ENCODE data around the gene RTN4RL1.

GRCh38 chr17:1896243-1897104 is 128.7 kb downstream of the RTN4RL1 start:
- TF ChIP-seq CTCF (IDR thresholded peaks at IDR 0.05) (no peak), EP300 (IDR thresholded peaks at IDR 0.05) (no peak)
